GM12864 (cell line): Measurements from ENCODE around the gene TBC1D17.

Experiments
- DNase-seq: peaks from one replicate; pipeline ENCODE4 v3.0.0-alpha.2; 2011; ENCODE audit warnings: low read depth
- H3K4me3 ChIP-seq: 2 replicates; pipeline ENCODE4 v1.5.1; 2011; ENCODE audit warnings: mild to moderate bottlenecking, low read depth, low read length, control low read depth
- TF ChIP-seq, protein P1 (sequence below): IDR thresholded peaks from 2 replicates; pipeline ENCODE4 v1.5.1; 2011; ENCODE audit warnings: low read depth, mild to moderate bottlenecking, moderate library complexity, low read length, control low read depth, inconsistent platforms; ENCODE audit errors: missing control alignments

TBC1D17 gene

DNA sequence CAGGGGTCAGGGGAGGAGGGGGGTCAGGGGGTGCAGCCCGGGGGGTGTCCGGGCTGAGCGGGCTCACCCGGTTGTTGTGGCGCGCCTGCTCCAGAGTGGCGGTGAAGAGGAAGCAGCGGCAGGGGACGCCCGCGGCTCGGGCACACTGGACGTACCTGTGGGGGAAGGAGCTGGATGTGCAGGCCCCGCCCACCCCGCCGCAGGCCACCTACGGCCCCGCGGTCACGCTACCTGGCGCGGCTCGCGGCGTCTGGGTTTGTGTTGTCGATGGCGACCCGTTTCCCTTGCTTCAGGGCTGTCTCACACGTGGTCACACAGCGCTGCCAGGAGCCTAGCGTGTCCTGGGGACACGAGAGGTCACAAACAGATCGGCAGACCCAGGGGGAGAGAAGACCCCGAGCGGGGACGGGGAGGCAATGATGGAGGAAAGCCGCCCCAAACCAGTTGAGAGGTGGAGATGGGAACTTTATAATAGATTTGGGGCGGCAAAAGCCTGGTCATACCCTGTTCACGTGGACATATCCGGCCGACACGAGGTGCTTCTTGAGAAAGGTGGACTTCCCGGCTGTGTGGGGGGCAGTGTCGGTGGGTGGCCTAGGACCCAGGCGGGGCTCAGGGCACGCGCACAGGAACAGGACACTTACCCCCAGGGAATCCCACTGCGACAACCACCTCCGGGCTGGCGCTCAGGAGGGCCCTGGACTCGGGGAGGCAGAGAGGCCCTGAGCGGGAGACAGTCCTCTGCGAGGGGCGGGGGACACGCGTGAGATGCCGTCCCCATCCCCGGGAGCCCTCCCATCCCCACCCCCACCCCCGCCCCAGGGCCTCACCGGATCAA is 15.7 kb upstream of the TBC1D17 start:
- TF ChIP-seq, protein P1, sequence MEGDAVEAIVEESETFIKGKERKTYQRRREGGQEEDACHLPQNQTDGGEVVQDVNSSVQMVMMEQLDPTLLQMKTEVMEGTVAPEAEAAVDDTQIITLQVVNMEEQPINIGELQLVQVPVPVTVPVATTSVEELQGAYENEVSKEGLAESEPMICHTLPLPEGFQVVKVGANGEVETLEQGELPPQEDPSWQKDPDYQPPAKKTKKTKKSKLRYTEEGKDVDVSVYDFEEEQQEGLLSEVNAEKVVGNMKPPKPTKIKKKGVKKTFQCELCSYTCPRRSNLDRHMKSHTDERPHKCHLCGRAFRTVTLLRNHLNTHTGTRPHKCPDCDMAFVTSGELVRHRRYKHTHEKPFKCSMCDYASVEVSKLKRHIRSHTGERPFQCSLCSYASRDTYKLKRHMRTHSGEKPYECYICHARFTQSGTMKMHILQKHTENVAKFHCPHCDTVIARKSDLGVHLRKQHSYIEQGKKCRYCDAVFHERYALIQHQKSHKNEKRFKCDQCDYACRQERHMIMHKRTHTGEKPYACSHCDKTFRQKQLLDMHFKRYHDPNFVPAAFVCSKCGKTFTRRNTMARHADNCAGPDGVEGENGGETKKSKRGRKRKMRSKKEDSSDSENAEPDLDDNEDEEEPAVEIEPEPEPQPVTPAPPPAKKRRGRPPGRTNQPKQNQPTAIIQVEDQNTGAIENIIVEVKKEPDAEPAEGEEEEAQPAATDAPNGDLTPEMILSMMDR: no peak
- DNase-seq: no peak
- no peak overlapping the region for H3K4me3 ChIP-seq

DNA sequence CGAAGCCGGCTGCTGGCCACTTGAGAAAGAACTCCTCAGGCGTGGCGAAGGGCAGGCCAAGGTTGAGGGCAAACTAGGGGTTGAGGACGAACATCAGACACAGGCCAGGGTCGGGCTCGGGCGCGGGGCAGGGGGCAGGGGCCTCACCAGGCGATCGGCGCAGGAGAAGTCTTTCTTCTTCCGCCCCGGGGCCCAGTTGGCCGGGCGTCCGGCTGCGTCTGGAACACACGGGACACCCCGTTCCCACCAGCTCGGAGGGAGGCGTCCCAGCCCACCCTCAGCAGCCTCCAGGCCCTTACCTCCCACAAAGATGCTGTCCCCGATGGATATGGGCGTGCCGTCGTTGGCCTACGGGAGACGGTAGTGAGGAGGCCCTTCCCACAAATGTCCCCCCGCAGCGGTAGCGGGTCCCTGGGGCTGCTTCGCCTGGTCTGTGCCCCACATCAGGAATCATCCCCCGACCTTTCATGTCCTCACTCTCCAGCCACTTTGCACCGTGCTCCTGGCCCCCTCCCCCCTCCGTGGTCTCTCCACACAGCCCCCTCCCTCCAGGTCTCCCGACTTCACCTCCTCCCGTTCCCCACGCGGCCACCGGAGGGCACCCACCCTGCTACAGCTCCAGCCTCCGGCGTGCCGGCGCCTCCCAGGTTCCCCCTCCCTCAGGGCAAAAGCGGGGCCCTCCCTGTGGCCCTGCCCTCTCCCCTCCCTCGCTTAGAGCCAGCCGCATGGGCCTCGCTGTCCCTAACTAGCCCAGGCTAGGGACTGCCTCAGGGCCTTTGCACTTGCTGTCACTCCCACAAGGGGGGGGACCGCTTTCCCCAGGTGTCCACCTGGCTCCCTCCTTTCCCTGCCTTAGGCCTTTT is 14.9 kb upstream of the TBC1D17 start:
- no peak for DNase-seq
- H3K4me3 ChIP-seq: no peak overlapping the region
- TF ChIP-seq, protein P1: peak; percentile 50

DNA sequence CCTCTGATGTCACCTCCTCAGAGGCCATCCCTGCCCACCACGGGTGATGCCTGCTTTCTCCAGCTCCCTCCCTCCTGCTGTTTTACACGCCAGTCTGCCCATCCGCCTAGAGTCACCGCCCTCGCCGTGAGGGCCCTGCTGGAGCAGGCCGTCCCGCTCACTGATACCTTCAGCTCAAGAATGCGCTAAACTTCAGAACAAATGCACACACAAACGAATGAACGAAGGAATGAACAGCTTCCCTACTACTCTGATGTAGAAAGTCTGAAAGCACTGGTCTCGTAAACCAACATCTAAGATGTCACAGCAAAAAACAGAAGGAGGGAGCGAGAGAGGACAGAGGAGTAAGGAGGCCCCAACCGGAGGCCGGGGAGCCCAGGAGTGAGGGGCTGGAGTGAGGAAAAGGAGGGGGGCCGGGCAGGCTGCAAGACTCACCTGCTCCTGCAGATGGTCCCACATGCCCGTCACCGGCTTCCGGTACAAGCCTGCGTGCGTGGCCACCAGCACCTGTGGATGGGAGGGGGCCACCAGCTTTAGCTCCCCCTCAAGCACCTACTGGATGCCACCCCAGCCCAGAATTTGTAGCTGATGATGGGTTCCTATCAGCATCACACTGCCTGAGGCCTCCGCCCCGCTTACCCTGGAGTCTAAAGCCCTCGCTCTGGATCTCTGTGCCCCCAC is 14.1 kb upstream of the TBC1D17 start:
- no peak for DNase-seq
- no peak overlapping the region for H3K4me3 ChIP-seq
- TF ChIP-seq, protein P1: no peak

DNA sequence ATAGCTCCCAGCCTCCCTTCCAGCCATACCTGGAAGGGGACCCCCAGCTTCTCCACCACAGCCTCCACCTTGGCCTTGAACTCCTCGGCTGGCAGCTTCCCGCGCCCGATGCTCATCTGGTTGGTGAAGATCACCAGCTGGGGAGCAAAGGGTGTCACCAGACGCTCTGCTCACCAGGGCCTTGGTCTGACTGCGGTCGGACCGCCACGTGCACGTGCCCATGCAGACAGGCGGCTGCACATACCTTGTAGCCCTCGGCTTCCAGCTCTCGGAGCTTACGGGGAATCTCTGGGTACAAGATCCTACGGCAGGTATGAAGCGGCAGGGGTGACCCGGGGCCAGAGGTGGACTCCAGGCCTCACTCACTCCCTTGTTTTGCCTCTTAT is 13.6 kb upstream of the TBC1D17 start:
- DNase-seq: no peak
- H3K4me3 ChIP-seq: no peak overlapping the region
- TF ChIP-seq, protein P1: no peak

DNA sequence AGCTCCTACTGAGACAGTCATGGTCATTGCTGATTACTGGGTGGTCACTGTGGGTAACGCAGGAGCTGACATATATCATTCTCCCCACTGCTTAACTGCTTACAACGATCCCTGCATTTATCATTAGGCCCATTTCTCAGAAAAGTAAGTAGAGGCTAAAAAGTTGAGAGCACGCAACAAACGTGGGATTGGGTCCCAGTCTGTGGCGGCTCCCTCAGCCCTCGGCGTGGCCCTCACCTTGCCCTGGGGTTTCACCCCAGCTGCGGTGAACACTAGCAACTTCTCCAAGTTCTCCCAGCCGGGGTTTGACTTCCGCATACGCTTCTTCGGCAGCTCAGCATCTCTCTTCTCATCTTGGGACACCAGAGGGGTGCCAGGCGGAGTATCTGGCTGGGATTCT is 12.6 kb upstream of the TBC1D17 start:
- no peak for DNase-seq
- TF ChIP-seq, protein P1: no peak
- no peak overlapping the region for H3K4me3 ChIP-seq

DNA sequence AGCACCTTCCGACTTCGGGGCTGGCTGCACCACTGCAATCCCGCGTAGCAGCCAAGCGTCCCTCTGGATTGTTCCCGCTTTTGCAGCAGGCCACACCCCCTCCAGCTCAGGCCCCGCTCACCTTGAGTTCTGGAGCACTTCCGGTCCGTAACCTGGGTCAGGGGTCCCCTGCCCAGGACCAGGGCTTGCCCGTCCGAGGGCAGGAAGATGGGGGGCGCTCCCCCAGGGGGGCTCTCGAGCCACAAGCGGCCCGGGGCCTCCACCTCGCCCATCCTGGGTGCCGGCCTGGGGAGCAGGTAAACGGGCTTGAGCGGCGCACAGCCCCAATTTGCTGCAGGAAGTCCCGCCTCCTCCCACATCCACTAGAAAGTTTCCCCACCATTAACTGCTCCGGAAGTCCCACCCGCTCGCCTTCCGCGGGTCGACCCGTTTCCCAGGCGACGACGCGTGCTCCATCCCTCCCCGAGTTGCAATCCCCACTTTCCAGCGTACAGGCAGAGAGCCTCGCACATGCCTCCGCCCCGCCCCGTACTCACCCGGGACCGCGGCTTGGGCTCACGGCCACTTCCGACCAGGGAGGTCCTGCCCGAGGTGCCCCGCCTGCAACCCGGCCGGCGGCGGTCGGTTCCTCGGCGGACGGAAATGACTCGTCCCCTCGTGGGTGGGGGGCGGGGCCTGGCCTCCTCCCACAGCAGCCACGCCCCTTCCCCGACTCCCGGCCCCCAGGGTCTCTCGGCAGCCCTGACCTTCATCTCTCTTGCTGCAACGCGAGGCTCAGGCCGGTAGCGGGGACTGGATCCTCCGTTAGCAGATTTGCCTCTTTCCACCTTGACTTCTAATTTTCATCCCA is 10.3 kb upstream of the TBC1D17 start, which contains the start of gene PNKP:
Gene PNKP (minus strand): TSS at position 644 of the 850 bp plus-strand sequence. CDS start 372 bp downstream, at position 272.
- TF ChIP-seq, protein P1: no peak
- peak within 1 kb of the TSS; percentile 86 for H3K4me3 ChIP-seq
- DNase-seq: peak; percentile 74
